GM15510 (cell line): ENCODE results near the gene CDK14.

Experiments
- POLR2A ChIP-seq: IDR thresholded peaks from 3 replicates; pipeline ENCODE4 v1.6.1; 2011; ENCODE audit warnings: borderline replicate concordance; ENCODE audit not compliant: insufficient read length; ENCODE audit errors: extremely low read depth

CDK14 gene

GRCh38 chr7:90595801-90596670 is at the start of gene CDK14:
Gene CDK14 (plus strand): TSS chr7:90596321. CDS start chr7:90596628, 307 bp downstream.
- peak; percentile 34 for TF ChIP-seq POLR2A

- no peak for TF ChIP-seq POLR2A
Observed at GRCh38 chr7:90551036-90551435, 45.1 kb upstream of the CDK14 start.

GRCh38 chr7:90552521-90552920 is 43.6 kb upstream of the CDK14 start:
- TF ChIP-seq POLR2A, result no peak

GRCh38 chr7:90560730-90561129 is 35.4 kb upstream of the CDK14 start:
- TF ChIP-seq POLR2A, result no peak

- TF ChIP-seq POLR2A, result no peak
Observed at GRCh38 chr7:90563286-90563685, 32.8 kb upstream of the CDK14 start.

- TF ChIP-seq POLR2A, result no peak
Observed at GRCh38 chr7:90564455-90564854, 31.7 kb upstream of the CDK14 start.

- TF ChIP-seq POLR2A, result no peak
Observed at GRCh38 chr7:90568213-90568612, 27.9 kb upstream of the CDK14 start.

GRCh38 chr7:90569368-90569767 is 26.8 kb upstream of the CDK14 start:
- TF ChIP-seq POLR2A, result no peak

- no peak for TF ChIP-seq POLR2A
Observed at GRCh38 chr7:90570373-90570959, 25.7 kb upstream of the CDK14 start.

GRCh38 chr7:90574146-90574819 is 21.8 kb upstream of the CDK14 start:
- no peak for TF ChIP-seq POLR2A

- no peak for TF ChIP-seq POLR2A
Observed at GRCh38 chr7:90574820-90575187, 21.3 kb upstream of the CDK14 start.

GRCh38 chr7:90579181-90579688 is 16.9 kb upstream of the CDK14 start:
- no peak for TF ChIP-seq POLR2A

- no peak for TF ChIP-seq POLR2A
Observed at GRCh38 chr7:90580051-90580450, 16.1 kb upstream of the CDK14 start.

- no peak for TF ChIP-seq POLR2A
Observed at GRCh38 chr7:90582164-90582563, 14.0 kb upstream of the CDK14 start.

- TF ChIP-seq POLR2A, result no peak
Observed at GRCh38 chr7:90584378-90584777, 11.7 kb upstream of the CDK14 start.
